SKM-1 (cell line): ENCODE measurements around the gene DYSF.
"Not testable (repeated sequence)": the region's sequence is repeated elsewhere in the genome, so short reads cannot be mapped to it uniquely, and the experiment has no call there.

Source experiments
- DNase-seq: peaks from one replicate; lab custom pipeline; 2025; ENCODE audit not compliant: unreplicated experiment; lab: John Stamatoyannopoulos, UW

Gene DYSF

GRCh38 chr2:71634567-71634966, 181.2 kb downstream of the DYSF start:
- no peak for DNase-seq

- no peak for DNase-seq
Observed at GRCh38 chr2:71635798-71636197, 182.4 kb downstream of the DYSF start.

- no peak for DNase-seq
Observed at GRCh38 chr2:71637168-71637567, 183.8 kb downstream of the DYSF start.

GRCh38 chr2:71637736-71638135, 184.4 kb downstream of the DYSF start:
- DNase-seq = no peak

GRCh38 chr2:71639735-71640134, 186.4 kb downstream of the DYSF start:
- no peak for DNase-seq

GRCh38 chr2:71640489-71640888, 187.1 kb downstream of the DYSF start:
- DNase-seq = no peak

GRCh38 chr2:71643674-71644357, 190.5 kb downstream of the DYSF start:
- no peak for DNase-seq

- no peak for DNase-seq
Observed at GRCh38 chr2:71646028-71646427, 192.7 kb downstream of the DYSF start.

GRCh38 chr2:71647356-71647755, 194.0 kb downstream of the DYSF start:
- no peak for DNase-seq

- DNase-seq = no peak
Observed at GRCh38 chr2:71655498-71655897, 202.1 kb downstream of the DYSF start.

- DNase-seq = not testable (repeated sequence)
Observed at GRCh38 chr2:71658256-71658655, 204.9 kb downstream of the DYSF start.

GRCh38 chr2:71658771-71659170, 205.4 kb downstream of the DYSF start:
- DNase-seq = no peak

GRCh38 chr2:71659868-71660518, 206.6 kb downstream of the DYSF start:
- DNase-seq = no peak

- no peak for DNase-seq
Observed at GRCh38 chr2:71661782-71662181, 208.4 kb downstream of the DYSF start.

GRCh38 chr2:71662665-71663394, 209.5 kb downstream of the DYSF start:
- no peak for DNase-seq

- no peak for DNase-seq
Observed at GRCh38 chr2:71664161-71664560, 210.8 kb downstream of the DYSF start.

GRCh38 chr2:71665168-71666093, 212.1 kb downstream of the DYSF start:
- no peak for DNase-seq

GRCh38 chr2:71666094-71666474, 212.7 kb downstream of the DYSF start:
- no peak for DNase-seq

GRCh38 chr2:71667256-71668182, 214.2 kb downstream of the DYSF start:
- no peak for DNase-seq
